Measurements from ENCODE around the gene CHRNB2. TPM values are rescaled to one million over a fixed set of nuclear protein-coding genes. Genes with fewer than 3 reads are reported as not detected.

The CHRNB2 gene
- total and polyA plus RNA-seq, 2 donors (not counting 1 experiment from before 2014, with no cell fraction given), result 0.03 TPM; not detected in 1

DNA sequence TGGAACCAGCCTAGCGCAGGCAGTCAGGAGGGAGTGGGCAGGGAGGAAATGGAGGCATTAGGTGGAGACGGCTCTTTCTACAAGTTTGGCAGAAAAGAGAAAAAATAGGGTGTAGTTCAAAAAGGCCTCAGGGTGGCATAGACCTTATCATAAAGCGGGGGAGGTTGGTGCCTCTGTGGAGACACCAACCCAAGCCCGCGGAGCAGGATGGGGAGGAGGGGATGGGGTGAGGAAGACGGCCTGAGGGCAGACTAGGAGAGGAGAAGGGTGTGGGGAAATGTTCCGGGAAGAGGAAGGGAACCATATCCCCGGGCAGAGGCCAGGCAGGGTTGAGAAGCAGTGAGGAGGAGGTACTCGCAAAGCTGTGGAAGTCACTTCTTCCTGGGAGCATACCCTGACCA is 48.0 kb upstream of the CHRNB2 start:
- no peak overlapping the region for H3K27ac Mint-ChIP-seq
- H3K4me3 Mint-ChIP-seq, result no peak overlapping the region
- no peaks in the 10 kb centered on the region for H3K4me1 Mint-ChIP-seq
- H3K79me2 ChIP-seq (ENCODE audit: control insufficient read depth, insufficient read depth, low read length), result no peaks in the 10 kb centered on the region
- H4K20me1 ChIP-seq (ENCODE audit: control insufficient read depth, insufficient read depth, low read length, poor library complexity, severe bottlenecking), result no peaks in the 10 kb centered on the region
- peaks cover 40% of the 10 kb centered on the region for H3K27me3 Mint-ChIP-seq
- intact Hi-C loops (cut with micrococcal nuclease), result no loop called here
- no peaks in the 10 kb centered on the region for H3K9me3 ChIP-seq (ENCODE audit: control extremely low read depth in 1 of 3, control insufficient read depth in 2 of 3, insufficient read depth in 1 of 3, low read length in 2 of 3)
- 96% methylated on average over 6 of the region's 9 CpGs for WGBS (ENCODE audit: insufficient coverage)
- no peak overlapping the region for H3K9ac ChIP-seq (ENCODE audit: low read length)
- no peaks in the 10 kb centered on the region for H3K9me3 Mint-ChIP-seq (ENCODE audit: insufficient read depth)
- peaks cover 0 to 10% (median 3%) of the 10 kb centered on the region in 4 experiments for H3K27me3 ChIP-seq (replicated peaks in 1 of 4; ENCODE audit: control extremely low read depth in 1 of 4, control insufficient read depth in 3 of 4, insufficient read depth in 4 of 4, low read length in 3 of 4)
- no peaks in the 10 kb centered on the region for H3K4me1 ChIP-seq (ENCODE audit: control insufficient read depth in 2 of 2, insufficient read depth in 2 of 2, low read length in 2 of 2)
- TF ChIP-seq, protein P1, sequence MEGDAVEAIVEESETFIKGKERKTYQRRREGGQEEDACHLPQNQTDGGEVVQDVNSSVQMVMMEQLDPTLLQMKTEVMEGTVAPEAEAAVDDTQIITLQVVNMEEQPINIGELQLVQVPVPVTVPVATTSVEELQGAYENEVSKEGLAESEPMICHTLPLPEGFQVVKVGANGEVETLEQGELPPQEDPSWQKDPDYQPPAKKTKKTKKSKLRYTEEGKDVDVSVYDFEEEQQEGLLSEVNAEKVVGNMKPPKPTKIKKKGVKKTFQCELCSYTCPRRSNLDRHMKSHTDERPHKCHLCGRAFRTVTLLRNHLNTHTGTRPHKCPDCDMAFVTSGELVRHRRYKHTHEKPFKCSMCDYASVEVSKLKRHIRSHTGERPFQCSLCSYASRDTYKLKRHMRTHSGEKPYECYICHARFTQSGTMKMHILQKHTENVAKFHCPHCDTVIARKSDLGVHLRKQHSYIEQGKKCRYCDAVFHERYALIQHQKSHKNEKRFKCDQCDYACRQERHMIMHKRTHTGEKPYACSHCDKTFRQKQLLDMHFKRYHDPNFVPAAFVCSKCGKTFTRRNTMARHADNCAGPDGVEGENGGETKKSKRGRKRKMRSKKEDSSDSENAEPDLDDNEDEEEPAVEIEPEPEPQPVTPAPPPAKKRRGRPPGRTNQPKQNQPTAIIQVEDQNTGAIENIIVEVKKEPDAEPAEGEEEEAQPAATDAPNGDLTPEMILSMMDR (IDR thresholded peaks at IDR 0.05), result no peak
- TF ChIP-seq EZH2 (IDR thresholded peaks at IDR 0.05; ENCODE audit: borderline replicate concordance, insufficient read depth, low read depth, low read length, poor library complexity, severe bottlenecking), result no peak
- ChIA-PET POLR2A (no interaction called here), CTCF (no interaction called here)
- H2AFZ ChIP-seq (ENCODE audit: insufficient read depth, low read depth, low read length, poor library complexity, severe bottlenecking), result no peak overlapping the region
- H3K4me2 ChIP-seq (replicated peaks; ENCODE audit: low read depth, low read length, poor library complexity, severe bottlenecking), result no peak overlapping the region
- DNase-seq (no peak), ATAC-seq (ENCODE audit: low read depth) (no peak)
- no peaks in the 10 kb centered on the region for H3K36me3 ChIP-seq (replicated peaks in 1 of 2; ENCODE audit: control extremely low read depth in 1 of 2, control insufficient read depth in 1 of 2, extremely low read depth in 1 of 2, insufficient read depth in 2 of 2, low read length in 1 of 2)
- no peak overlapping the region for H3K27ac ChIP-seq (ENCODE audit: low read length in 2 of 2)
- no peak overlapping the region for H3K4me3 ChIP-seq (ENCODE audit: control extremely low read depth in 1 of 5, extremely low read depth in 1 of 5, insufficient read depth in 1 of 5, low read depth in 2 of 5, low read length in 4 of 5)

DNA sequence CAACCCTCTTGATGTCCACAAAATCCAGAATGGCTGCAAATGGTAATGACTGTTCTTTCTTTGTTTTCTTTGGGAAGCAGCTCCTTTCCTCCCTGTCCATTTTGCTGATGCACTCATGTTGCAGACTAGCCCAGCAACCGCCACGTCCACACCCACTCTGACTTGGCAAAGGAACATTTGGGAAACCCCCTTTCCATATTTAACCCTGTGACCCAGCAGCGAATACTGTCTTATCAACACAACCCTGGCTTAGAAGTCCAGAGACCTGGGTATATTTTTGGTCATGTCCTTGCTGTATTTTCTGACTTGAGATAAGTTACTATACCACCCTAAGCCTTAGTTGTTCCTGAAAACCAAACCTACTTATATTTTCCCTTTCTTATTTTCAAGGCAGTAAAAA is 47.2 kb upstream of the CHRNB2 start:
- Histone ChIP-seq H3K9ac (ENCODE audit: low read length) (no peak overlapping the region), H3K4me2 (replicated peaks; ENCODE audit: low read depth, low read length, poor library complexity, severe bottlenecking) (no peak overlapping the region), H3K36me3 (replicated peaks in 1 of 2; ENCODE audit: control extremely low read depth in 1 of 2, control insufficient read depth in 1 of 2, extremely low read depth in 1 of 2, insufficient read depth in 2 of 2, low read length in 1 of 2) (no peaks in the 10 kb centered on the region), H3K4me1 (ENCODE audit: control insufficient read depth in 2 of 2, insufficient read depth in 2 of 2, low read length in 2 of 2) (no peaks in the 10 kb centered on the region), H3K4me3 (ENCODE audit: control extremely low read depth in 1 of 5, extremely low read depth in 1 of 5, insufficient read depth in 1 of 5, low read depth in 2 of 5, low read length in 4 of 5) (no peak overlapping the region), H3K9me3 (ENCODE audit: control extremely low read depth in 1 of 3, control insufficient read depth in 2 of 3, insufficient read depth in 1 of 3, low read length in 2 of 3) (no peaks in the 10 kb centered on the region), H3K27me3 (replicated peaks in 1 of 4; ENCODE audit: control extremely low read depth in 1 of 4, control insufficient read depth in 3 of 4, insufficient read depth in 4 of 4, low read length in 3 of 4) (peaks cover 0 to 12% (median 3%) of the 10 kb centered on the region in 4 experiments), H2AFZ (ENCODE audit: insufficient read depth, low read depth, low read length, poor library complexity, severe bottlenecking) (no peak overlapping the region), H3K27ac (ENCODE audit: low read length in 2 of 2) (no peak overlapping the region), H4K20me1 (ENCODE audit: control insufficient read depth, insufficient read depth, low read length, poor library complexity, severe bottlenecking) (no peaks in the 10 kb centered on the region), H3K79me2 (ENCODE audit: control insufficient read depth, insufficient read depth, low read length) (no peaks in the 10 kb centered on the region)
- Mint-ChIP-seq H3K27me3 (peaks cover 37% of the 10 kb centered on the region), H3K9me3 (ENCODE audit: insufficient read depth) (no peaks in the 10 kb centered on the region), H3K4me1 (no peaks in the 10 kb centered on the region), H3K4me3 (no peak overlapping the region), H3K27ac (no peak overlapping the region)
- DNase-seq (no peak), ATAC-seq (ENCODE audit: low read depth) (no peak)
- CTCF ChIA-PET, result no interaction called here
- POLR2A ChIA-PET, result no interaction called here
- 70% methylated on average over 2 of the region's 3 CpGs for WGBS (ENCODE audit: insufficient coverage)
- no peak for TF ChIP-seq EZH2 (IDR thresholded peaks at IDR 0.05; ENCODE audit: borderline replicate concordance, insufficient read depth, low read depth, low read length, poor library complexity, severe bottlenecking)
- intact Hi-C loops (cut with micrococcal nuclease), result no loop called here

Data from B cell (primary cell).